Measurements from ENCODE around the gene KCNH5. TPM values are rescaled to one million over a fixed set of nuclear protein-coding genes. Genes with fewer than 3 reads are reported as not detected.

The KCNH5 gene
- total RNA-seq, 1 experiment from 2014 or later = 1.4 TPM

- peaks cover 31% of the 10 kb centered on the region for H3K4me1 Mint-ChIP-seq
- POLR2A ChIA-PET = no interaction called here
Observed at GRCh38 chr14:62896932-62897456, 148.3 kb downstream of the KCNH5 start.

GRCh38 chr14:62894736-62895135 lies 150.5 kb downstream of the KCNH5 start:
- TF ChIP-seq AR (CRISPR knock-in tag; IDR thresholded peaks at IDR 0.05) = no peak
- TF ChIP-seq FOXP1 (CRISPR knock-in tag; IDR thresholded peaks at IDR 0.05; ENCODE audit: borderline replicate concordance) = no peak
- no peak for TF ChIP-seq CREM (CRISPR knock-in tag; IDR thresholded peaks at IDR 0.05)
- no peak for TF ChIP-seq ZNF281 (CRISPR knock-in tag; IDR thresholded peaks at IDR 0.05)
- no peak for TF ChIP-seq MAX (CRISPR knock-in tag; IDR thresholded peaks at IDR 0.05)
- no peak for TF ChIP-seq NFE2L1 (CRISPR knock-in tag; IDR thresholded peaks at IDR 0.05)
- no peak for TF ChIP-seq ZNF512 (CRISPR knock-in tag; IDR thresholded peaks at IDR 0.05; ENCODE audit: borderline replicate concordance)
- no peak for TF ChIP-seq ZNF671 (CRISPR knock-in tag; IDR thresholded peaks at IDR 0.05)
- TF ChIP-seq PREB (CRISPR knock-in tag; IDR thresholded peaks at IDR 0.05; ENCODE audit: borderline replicate concordance) = no peak
- TF ChIP-seq ETV6 (CRISPR knock-in tag; IDR thresholded peaks at IDR 0.05) = no peak
- no peak for TF ChIP-seq ZNF138 (CRISPR knock-in tag; conservative IDR thresholded peaks at IDR 0.05)
- TF ChIP-seq ZNF532 (CRISPR knock-in tag; IDR thresholded peaks at IDR 0.05; ENCODE audit: borderline replicate concordance) = no peak
- Mint-ChIP-seq H3K27me3 (ENCODE audit: low read depth) (no peaks in the 10 kb centered on the region), H3K4me3 (no peak overlapping the region), H3K4me1 (peaks cover 35% of the 10 kb centered on the region), H3K36me3 (no peaks in the 10 kb centered on the region), H3K9me3 (peaks cover 4% of the 10 kb centered on the region; the same call in 1 of the 2 replicates), H3K27ac (no peak overlapping the region)
- no peak for ATAC-seq
- ChIA-PET CTCF (no interaction called here), POLR2A (no interaction called here)
- no peak for DNase-seq (ENCODE audit: low spot score)

More at GRCh38 chr14:62896932-62897456, 148.3 kb downstream of the KCNH5 start:
- DNase-seq (ENCODE audit: low spot score) (no peak), ATAC-seq (no peak)
- TF ChIP-seq AR (CRISPR knock-in tag; IDR thresholded peaks at IDR 0.05) = no peak
- TF ChIP-seq ZNF121 (CRISPR knock-in tag; IDR thresholded peaks at IDR 0.05) = no peak
- TF ChIP-seq SP1 (CRISPR knock-in tag; conservative IDR thresholded peaks at IDR 0.05) = no peak
- no peak for TF ChIP-seq IRF2 (CRISPR knock-in tag; IDR thresholded peaks at IDR 0.05; ENCODE audit: borderline replicate concordance, low read depth)
- no peak for TF ChIP-seq NFATC4 (CRISPR knock-in tag; IDR thresholded peaks at IDR 0.05)
- no peak overlapping the region for H3K27ac Mint-ChIP-seq
- no peak overlapping the region for H3K4me3 Mint-ChIP-seq
- CTCF ChIA-PET = no interaction called here
- H3K27me3 Mint-ChIP-seq (ENCODE audit: low read depth) = no peaks in the 10 kb centered on the region
- peaks cover 12% of the 10 kb centered on the region for H3K9me3 Mint-ChIP-seq
- peaks cover 3% of the 10 kb centered on the region; the same call in 1 of the 2 replicates for H3K36me3 Mint-ChIP-seq
